Activated CD4-positive, alpha-beta T cell treated with anti-CD3 and anti-CD28 coated beads, Interleukin-2, amount 10 ng/mL, durations not matched to agents 24 days and 14 days (primary cell): ENCODE measurements around the gene AOPEP. TPM values are rescaled to one million over a fixed set of nuclear protein-coding genes. Genes with fewer than 3 reads are reported as not detected.
"Not testable (repeated sequence)": the region's sequence is repeated elsewhere in the genome, so short reads cannot be mapped to it uniquely, and the experiment has no call there.

ENCODE experiments used
- DNase-seq: peaks from one replicate; pipeline ENCODE4 v3.0.0; 2022
- H3K27ac Mint-ChIP-seq: one replicate; pipeline ENCODE4 v1.8.0; 2022; ENCODE audit warnings: mild to moderate bottlenecking, mixed read lengths
- H3K27me3 Mint-ChIP-seq: one replicate; pipeline ENCODE4 v1.8.0; 2022; ENCODE audit warnings: mixed read lengths
- H3K36me3 Mint-ChIP-seq: one replicate; pipeline ENCODE4 v1.8.0; 2022; ENCODE audit warnings: low read depth, mild to moderate bottlenecking, mixed read lengths
- H3K4me1 Mint-ChIP-seq: one replicate; pipeline ENCODE4 v1.8.0; 2021; ENCODE audit warnings: mixed read lengths
- H3K4me3 Mint-ChIP-seq: one replicate; pipeline ENCODE4 v1.8.0; 2022; ENCODE audit warnings: mild to moderate bottlenecking, moderate library complexity, mixed read lengths
- H3K9me3 Mint-ChIP-seq: one replicate; pipeline ENCODE4 v1.8.0; 2021; ENCODE audit warnings: mixed read lengths
- intact Hi-C: fragments of 100-400 bp; cut with micrococcal nuclease; formaldehyde crosslinking; loops from one replicate; pipeline ENCODE4 v1.15.1; 2023
- total RNA-seq: library from RNA; stranded (reverse); gene quantifications from 2 replicates; pipeline ENCODE4 v1.2.3, GENCODE V29; 2022

The AOPEP gene
- total RNA-seq, 1 donor from 2014 or later, result 20.7 TPM

DNA sequence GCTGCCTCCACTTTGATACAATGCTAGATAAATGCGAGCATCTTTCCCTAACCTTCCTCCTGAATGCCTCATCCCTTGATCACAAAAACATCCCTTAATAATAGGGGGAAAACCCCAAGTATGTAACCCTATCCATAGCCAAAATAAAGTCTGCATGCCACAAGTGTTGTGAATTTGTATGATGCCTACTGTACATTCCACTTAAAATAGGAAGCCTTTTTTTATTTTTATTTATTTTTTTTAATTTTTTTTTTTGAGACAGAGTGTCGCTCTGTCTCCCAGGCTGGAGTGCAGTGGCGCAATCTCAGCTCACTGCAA lies 207.0 kb downstream of the AOPEP start:
- Mint-ChIP-seq H3K36me3 (peaks cover 1% of the 10 kb centered on the region), H3K27me3 (no peaks in the 10 kb centered on the region), H3K9me3 (no peaks in the 10 kb centered on the region), H3K27ac (no peak overlapping the region), H3K4me1 (peaks cover 4% of the 10 kb centered on the region), H3K4me3 (no peak overlapping the region)
- no peak for DNase-seq
- intact Hi-C loops, result no loop called here

DNA sequence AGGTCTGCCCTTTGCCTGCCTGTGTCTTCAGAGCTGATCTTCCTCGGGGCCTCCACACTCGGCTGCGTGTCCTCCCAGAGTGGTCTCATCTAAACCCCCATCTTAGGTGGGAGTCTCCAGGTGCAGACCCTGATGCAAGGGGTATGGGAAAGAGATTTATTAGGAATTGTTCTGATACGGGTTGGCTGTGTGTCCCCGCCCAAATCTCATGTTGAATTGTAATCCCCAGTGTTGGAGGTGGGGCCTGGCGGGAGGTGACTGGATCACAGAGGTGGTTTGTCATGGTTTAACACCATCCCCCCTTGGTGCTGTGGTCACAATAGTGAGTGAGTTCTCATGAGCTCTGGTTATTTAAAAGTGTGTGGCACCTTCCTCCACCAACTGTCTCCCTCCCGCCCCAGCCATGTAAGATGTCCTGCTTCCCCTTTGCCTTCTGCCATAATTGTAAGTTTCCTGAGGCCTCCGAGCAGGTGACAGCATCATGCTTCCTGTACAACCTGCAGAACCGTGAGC lies 208.4 kb downstream of the AOPEP start:
- Mint-ChIP-seq H3K4me1 (peaks cover 4% of the 10 kb centered on the region), H3K9me3 (no peaks in the 10 kb centered on the region), H3K4me3 (no peak overlapping the region), H3K27me3 (no peaks in the 10 kb centered on the region), H3K27ac (no peak overlapping the region), H3K36me3 (peaks cover 1% of the 10 kb centered on the region)
- DNase-seq, result no peak
- intact Hi-C loops, result no loop called here

DNA sequence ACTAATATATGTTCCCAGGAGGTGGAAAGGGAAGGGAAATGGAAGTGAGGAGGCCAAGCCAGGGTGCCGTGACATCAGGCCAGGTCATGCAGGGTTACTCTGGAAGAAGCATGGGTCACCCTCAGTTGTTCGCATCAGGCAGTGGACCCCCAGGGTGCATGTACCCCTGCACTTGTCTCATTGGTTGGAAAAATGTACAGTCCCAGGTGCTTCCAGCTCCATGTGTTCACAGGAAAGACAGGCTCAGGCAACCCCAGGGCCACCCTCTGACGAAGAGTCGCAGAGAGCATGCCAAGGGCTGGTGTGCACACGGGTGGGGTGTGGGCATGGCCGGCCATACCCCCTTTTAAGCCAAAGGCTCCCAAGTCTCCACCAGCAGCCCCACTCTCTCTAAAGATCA lies 208.9 kb downstream of the AOPEP start:
- intact Hi-C loops, result no loop called here
- no peak overlapping the region for H3K4me3 Mint-ChIP-seq
- peaks cover 4% of the 10 kb centered on the region for H3K4me1 Mint-ChIP-seq
- no peaks in the 10 kb centered on the region for H3K27me3 Mint-ChIP-seq
- H3K27ac Mint-ChIP-seq, result no peak overlapping the region
- H3K9me3 Mint-ChIP-seq, result no peaks in the 10 kb centered on the region
- DNase-seq, result no peak
- peaks cover 1% of the 10 kb centered on the region for H3K36me3 Mint-ChIP-seq

DNA sequence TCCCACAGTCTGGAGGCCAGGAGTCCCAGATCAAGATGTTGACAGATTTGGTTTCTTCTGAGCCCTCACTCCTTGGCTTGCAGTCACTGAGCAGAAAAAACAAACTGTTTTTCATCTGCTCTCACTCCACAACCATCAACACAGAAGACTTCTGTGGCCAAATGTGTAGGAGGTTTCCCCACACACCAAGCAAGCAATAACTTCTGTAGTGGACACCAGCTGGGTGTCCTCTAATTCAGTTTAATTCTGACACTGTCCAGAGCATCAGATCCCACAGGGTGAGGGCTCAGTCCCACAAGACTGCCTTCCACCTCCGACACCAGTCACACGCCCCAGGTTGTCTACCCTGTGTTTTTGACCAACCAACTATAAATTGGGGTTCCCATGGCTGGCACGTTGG lies 209.9 kb downstream of the AOPEP start:
- Mint-ChIP-seq H3K36me3 (peaks cover 1% of the 10 kb centered on the region), H3K27me3 (no peaks in the 10 kb centered on the region), H3K4me1 (peaks cover 6% of the 10 kb centered on the region), H3K9me3 (no peaks in the 10 kb centered on the region), H3K4me3 (no peak overlapping the region), H3K27ac (no peak overlapping the region)
- intact Hi-C loops, result no loop called here
- no peak for DNase-seq

DNA sequence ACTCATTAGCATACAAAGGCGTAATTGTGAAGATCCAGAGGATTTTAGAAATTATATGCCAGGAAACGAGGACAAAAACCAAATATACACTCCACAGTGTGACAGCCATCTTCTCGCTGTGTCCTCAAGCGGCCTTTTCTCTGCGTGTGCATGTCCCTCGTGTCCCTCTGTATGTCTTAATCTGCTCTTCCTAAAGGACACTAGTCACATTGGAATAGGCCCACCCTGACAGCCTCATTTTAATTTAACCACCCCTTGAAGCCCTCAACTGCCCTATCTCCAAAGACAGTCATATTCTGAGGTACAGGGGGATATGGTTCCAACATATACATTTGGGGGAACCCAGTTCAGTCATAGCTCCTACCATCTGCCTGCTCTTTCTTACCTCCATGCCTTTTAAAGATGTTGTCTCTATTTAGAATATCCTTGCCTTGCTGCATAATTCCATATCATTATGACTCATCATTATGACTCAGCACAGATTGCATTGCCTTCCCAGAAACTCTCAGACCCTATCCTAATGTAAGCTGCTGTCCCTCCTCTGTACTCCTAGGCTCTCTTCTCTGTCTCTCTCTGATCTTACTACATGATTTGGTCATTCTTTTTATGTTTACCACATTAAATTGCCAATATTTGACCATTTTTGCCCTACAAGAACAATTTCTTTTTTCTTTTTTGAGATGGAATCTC lies 210.9 kb downstream of the AOPEP start:
- H3K27ac Mint-ChIP-seq, result no peak overlapping the region
- intact Hi-C loops, result no loop called here

DNA sequence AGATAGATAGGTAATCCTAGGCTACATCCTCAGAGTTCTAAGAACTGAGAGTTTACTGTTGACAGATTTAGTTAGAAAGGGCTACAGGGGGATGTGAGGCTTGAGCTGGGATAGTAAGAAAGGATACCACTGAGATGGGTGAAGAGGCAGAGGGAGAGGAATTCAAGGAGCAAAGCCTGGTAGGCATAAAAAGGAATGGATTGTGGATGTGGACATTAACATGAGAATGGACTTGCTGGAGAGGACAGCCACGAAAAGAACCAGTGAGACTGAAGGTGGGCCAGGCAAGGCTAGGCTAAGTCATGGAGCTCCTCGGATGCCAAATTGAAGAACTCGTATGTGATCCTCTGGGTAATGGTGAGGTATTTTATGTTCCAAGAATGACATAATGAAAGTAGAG lies 211.9 kb downstream of the AOPEP start:
- H3K27me3 Mint-ChIP-seq, result no peaks in the 10 kb centered on the region
- H3K4me3 Mint-ChIP-seq, result no peak overlapping the region
- DNase-seq, result no peak
- peaks cover 1% of the 10 kb centered on the region for H3K36me3 Mint-ChIP-seq
- peaks cover 6% of the 10 kb centered on the region for H3K4me1 Mint-ChIP-seq
- no peak overlapping the region for H3K27ac Mint-ChIP-seq
- H3K9me3 Mint-ChIP-seq, result no peaks in the 10 kb centered on the region
- intact Hi-C loops, result no loop called here

More for the DNA sequence above, 210.9 kb downstream of the AOPEP start:
- Mint-ChIP-seq H3K36me3 (peaks cover 1% of the 10 kb centered on the region), H3K4me3 (no peak overlapping the region), H3K4me1 (peaks cover 6% of the 10 kb centered on the region), H3K9me3 (no peaks in the 10 kb centered on the region), H3K27me3 (no peaks in the 10 kb centered on the region)
- DNase-seq, result no peak

DNA sequence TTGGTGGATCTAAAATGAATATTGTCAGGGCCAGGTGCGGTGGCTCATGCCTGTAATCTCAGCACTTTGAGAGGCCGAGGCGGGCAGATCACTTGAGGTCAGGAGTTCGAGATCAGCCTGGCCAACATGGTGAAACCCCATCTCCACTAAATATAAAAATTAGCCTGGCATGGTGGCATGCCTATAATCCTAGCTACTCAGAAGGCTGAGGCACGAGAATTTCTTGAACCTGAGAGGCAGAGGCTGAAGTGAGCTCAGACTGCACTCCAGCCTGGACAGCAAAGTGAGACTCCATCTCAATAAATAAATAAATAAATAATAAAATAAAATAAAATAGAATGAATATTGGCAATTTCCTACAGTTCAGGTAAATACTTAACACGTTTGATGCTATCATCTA lies 213.8 kb downstream of the AOPEP start:
- H3K36me3 Mint-ChIP-seq, DNase-seq, H3K4me1 Mint-ChIP-seq, H3K9me3 Mint-ChIP-seq, H3K27me3 Mint-ChIP-seq, H3K4me3 Mint-ChIP-seq, H3K27ac Mint-ChIP-seq, intact Hi-C loops: not testable (repeated sequence)

DNA sequence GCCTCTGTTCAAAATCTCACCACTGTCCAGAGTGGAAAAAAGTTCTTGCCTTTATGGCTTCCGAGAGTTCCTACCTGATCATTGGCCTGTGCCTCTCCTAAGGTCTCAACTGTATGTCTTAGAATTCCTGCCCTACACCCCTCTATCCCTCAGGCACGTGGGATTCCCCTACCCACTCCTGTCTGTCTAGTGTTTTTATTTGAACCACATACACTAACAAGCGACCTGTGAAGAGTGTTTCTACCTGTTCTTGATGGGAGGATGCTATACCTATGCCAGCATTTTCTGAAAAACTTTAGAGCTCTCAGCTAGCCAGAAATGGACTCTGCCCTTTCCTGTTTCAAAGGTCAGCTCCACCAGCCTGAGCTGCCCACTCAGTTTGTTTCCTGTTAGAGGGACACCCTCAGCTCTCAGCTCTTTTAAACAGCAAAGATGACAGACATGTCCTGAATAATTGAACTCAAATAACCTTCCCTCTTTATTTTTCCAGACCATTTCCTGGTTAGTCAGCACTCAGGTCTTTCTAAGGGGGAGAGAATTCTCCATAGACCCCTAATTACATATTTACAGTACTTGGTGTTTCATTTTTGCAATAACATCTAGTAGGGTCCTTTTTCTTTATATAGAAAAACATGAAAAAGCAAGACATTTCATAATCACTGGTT lies 214.8 kb downstream of the AOPEP start:
- Mint-ChIP-seq H3K4me1 (peaks cover 8% of the 10 kb centered on the region), H3K4me3 (no peak overlapping the region), H3K27ac (no peak overlapping the region), H3K36me3 (no peaks in the 10 kb centered on the region), H3K9me3 (no peaks in the 10 kb centered on the region), H3K27me3 (no peaks in the 10 kb centered on the region)
- intact Hi-C loops, result no loop called here
- DNase-seq, result no peak

DNA sequence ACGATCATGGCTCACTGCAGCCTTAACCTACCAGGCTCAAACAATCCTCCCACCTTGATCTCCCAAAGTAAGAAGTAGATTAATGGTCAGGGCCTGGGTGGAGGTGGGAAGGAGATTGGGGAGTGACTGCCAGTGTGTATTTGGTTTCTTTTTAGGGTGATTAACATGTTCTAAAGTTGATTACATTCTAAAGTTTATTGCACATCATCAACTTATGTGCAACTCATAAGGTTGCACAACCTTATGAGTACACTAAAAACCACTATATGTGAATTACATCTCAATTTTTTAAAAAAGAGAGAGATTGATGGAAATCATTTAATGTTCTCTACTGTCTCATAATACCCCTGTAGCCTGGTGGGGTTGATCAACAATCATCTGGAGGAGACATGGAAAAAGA lies 218.1 kb downstream of the AOPEP start:
- Mint-ChIP-seq H3K4me1 (peaks cover 8% of the 10 kb centered on the region), H3K4me3 (no peak overlapping the region), H3K9me3 (no peaks in the 10 kb centered on the region), H3K27ac (no peak overlapping the region), H3K27me3 (no peaks in the 10 kb centered on the region), H3K36me3 (no peaks in the 10 kb centered on the region)
- intact Hi-C loops, result no loop called here
- DNase-seq, result no peak

DNA sequence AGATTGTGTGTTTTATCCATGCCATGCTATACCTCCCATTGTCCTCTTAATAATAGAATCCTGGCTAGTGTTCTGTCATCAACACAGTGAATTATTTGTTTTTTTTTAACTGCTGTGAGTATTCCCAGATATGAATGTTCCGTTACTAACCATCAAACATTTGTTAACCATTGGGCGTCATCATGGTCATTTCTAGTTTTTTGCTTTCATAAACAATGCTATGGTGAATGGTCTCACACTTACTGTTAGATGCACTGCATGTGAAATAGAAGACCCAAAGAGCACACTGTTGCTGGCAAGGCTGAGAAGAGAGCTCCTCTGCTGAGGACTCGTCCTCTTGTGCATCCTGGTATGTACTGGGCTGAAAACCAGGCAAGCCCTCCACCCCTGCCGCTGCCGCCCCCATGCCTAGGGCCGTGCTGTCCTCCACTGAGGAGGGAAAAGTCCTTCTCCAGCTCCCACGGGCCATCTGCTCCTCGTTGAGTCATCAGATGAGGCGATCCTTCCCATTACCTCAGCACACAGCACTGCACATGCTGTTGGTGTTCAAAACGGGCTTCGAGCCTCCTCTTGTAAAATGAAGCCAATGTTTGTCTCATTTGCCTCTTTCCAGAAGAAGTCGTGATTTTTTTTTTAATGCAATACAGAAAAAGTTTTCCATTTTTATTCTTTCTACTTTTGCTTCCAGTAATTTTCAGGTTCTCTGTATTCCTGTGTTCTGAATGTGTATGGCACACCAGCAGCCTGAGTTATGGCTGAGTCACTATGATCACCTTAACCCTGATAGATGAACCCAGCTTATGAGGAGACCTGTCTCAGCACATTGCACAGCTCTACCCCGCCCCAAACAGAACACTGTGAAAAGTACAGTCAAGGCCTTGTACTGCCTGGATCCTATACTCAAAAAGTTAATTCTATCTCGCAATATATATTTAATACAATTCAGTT lies 219.0 kb downstream of the AOPEP start:
- Mint-ChIP-seq H3K4me1 (peaks cover 15% of the 10 kb centered on the region), H3K4me3 (no peak overlapping the region), H3K27ac (no peak overlapping the region), H3K9me3 (no peaks in the 10 kb centered on the region), H3K27me3 (no peaks in the 10 kb centered on the region), H3K36me3 (no peaks in the 10 kb centered on the region)
- intact Hi-C loops, result no loop called here
- no peak for DNase-seq

DNA sequence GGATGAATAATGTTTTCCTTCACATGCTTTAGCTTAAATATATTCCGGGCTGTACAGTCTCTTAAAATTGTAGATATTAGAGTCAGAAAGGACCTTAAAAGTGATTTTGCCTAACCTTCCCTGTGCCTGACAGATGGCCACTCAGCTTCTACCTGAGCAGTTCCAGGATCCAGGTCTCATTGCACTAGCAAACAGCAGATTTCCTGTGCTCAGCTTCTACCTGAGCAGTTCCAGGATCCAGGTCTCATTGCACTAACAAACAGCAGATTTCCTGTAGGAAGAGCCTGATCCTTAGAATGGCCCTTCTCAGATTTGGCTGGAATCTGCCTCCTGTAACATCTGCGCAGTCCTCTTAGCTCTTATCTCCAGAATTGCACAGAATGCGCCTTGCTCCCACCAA lies 219.8 kb downstream of the AOPEP start:
- no peak for DNase-seq
- no peaks in the 10 kb centered on the region for H3K27me3 Mint-ChIP-seq
- intact Hi-C loops, result no loop called here
- no peaks in the 10 kb centered on the region for H3K9me3 Mint-ChIP-seq
- no peaks in the 10 kb centered on the region for H3K36me3 Mint-ChIP-seq
- H3K27ac Mint-ChIP-seq, result no peak overlapping the region
- H3K4me1 Mint-ChIP-seq, result peaks cover 18% of the 10 kb centered on the region
- H3K4me3 Mint-ChIP-seq, result no peak overlapping the region

DNA sequence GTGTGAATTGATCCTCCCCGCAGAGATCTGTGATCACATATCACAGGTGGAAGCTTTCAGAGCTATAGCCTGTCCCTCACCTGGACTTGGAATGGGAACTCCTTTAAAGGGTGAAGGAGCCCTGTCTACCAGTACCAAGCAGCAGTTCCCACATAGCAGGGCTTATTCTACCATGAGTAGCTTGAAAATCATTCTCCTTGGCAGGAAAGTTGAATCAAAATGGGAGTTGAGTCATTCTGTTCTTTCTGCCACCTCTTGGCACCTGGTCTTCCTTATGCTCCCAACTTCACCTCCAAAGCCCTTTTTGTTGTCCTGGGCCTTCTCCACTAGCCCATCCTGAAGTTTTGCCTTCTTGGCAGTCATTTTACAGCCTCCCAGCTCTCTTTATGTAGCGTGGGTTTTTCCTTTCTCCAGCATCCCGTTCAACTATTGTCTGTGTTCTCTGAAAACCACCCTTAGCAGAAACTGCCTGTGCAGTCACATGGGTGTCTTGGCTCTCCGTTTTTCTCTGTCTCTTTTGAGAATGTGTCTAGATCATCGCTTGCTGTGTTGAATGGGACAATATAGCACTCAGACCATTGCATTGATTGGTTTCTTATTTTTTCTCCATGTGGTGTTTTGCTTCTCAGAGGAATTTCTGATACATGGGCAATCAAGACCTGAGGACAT lies 222.2 kb downstream of the AOPEP start:
- no peaks in the 10 kb centered on the region for H3K9me3 Mint-ChIP-seq
- intact Hi-C loops, result no loop called here
- H3K4me1 Mint-ChIP-seq, result peaks cover 37% of the 10 kb centered on the region
- H3K36me3 Mint-ChIP-seq, result no peaks in the 10 kb centered on the region
- H3K4me3 Mint-ChIP-seq, result no peak overlapping the region
- no peak for DNase-seq
- H3K27ac Mint-ChIP-seq, result no peak overlapping the region
- no peaks in the 10 kb centered on the region for H3K27me3 Mint-ChIP-seq

DNA sequence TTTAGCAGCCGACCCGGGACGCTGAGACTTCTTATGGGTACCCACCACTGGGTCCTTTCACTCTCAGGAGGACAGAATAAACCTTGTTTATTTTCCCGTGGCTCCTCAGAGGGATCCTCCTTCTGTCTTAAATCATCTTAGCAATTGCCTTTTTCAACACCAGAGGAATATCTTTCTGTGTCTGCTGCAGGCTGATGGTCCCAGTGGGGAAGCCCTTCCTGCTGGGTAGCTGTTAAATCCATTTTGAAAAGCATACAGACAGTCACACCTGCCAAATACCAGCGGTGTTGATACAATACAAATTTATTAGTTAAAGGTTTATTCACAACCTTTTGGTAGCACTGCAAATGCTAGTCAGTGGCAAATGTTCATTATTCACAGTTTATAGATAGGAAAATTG lies 222.9 kb downstream of the AOPEP start:
- H3K4me1 Mint-ChIP-seq, result peaks cover 37% of the 10 kb centered on the region
- no peak for DNase-seq

More for the DNA sequence above, 222.9 kb downstream of the AOPEP start:
- Mint-ChIP-seq H3K9me3 (no peaks in the 10 kb centered on the region), H3K36me3 (no peaks in the 10 kb centered on the region), H3K4me3 (no peak overlapping the region), H3K27me3 (no peaks in the 10 kb centered on the region), H3K27ac (no peak overlapping the region)
- intact Hi-C loops, result no loop called here
